GM10248 (cell line): ENCODE results near the gene LEMD1.

Experiments
- CTCF ChIA-PET: fragments of 300-600 bp; sonication (Branson Sonifier 250); formaldehyde crosslinking; extraction: SDS; loops from one replicate; lab custom pipeline; 2021; ENCODE audit warnings: antibody characterized with exemption; lab: Yijun Ruan, JAX
- POLR2A ChIA-PET: fragments of 350-650 bp; sonication (Branson Sonifier 250); formaldehyde crosslinking; extraction: SDS; loops from one replicate; lab custom pipeline; 2020; ENCODE audit warnings: antibody characterized with exemption; lab: Yijun Ruan, JAX
- DNase-seq: peaks from one replicate; pipeline ENCODE4 v3.0.0; 2012; ENCODE audit errors: extremely low spot score
- CTCF ChIP-seq: IDR thresholded peaks from 2 replicates; pipeline ENCODE4 v1.5.1; 2012; ENCODE audit warnings: mild to moderate bottlenecking, low read depth; ENCODE audit errors: extremely low read depth, missing control alignments, control extremely low read depth

Gene LEMD1

GRCh38 chr1:205356440-205357139, 65.3 kb downstream of the LEMD1 start, which contains the start of gene KLHDC8A:
Gene KLHDC8A, minus strand, starts transcription at chr1:205356922. Its CDS starts 13,318 bp downstream, at chr1:205343604.
- TF ChIP-seq CTCF, result no peak
- POLR2A ChIA-PET, result no interaction called here
- no peak for DNase-seq
- CTCF ChIA-PET, result interaction anchor here (1.0 to 4.9 kb wide), 5 partner anchors 15 to 168 kb away, joined by 3 to 68 read pairs (median 5); no protein-coding TSS in a partner anchor

GRCh38 chr1:205355075-205355453, 66.8 kb downstream of the LEMD1 start:
- DNase-seq, result no peak
- ChIA-PET CTCF (interaction anchor here (0.7 to 4.9 kb wide), 26 partner anchors 8 to 414 kb away, joined by 3 to 68 read pairs (median 8); no protein-coding TSS in a partner anchor), POLR2A (no interaction called here)
- no peak for TF ChIP-seq CTCF

GRCh38 chr1:205354259-205355074, 67.4 kb downstream of the LEMD1 start:
- peak; percentile 87 for TF ChIP-seq CTCF
- POLR2A ChIA-PET, result no interaction called here

GRCh38 chr1:205353612-205354011, 68.2 kb downstream of the LEMD1 start:
- ChIA-PET CTCF (interaction anchor here (0.7 to 4.9 kb wide), 67 partner anchors 9 to 412 kb away, joined by 3 to 68 read pairs (median 5); partner anchors contain the start of genes LEMD1, NUAK2 and RBBP5), POLR2A (no interaction called here)
- no peak for TF ChIP-seq CTCF
- DNase-seq, result no peak

More at GRCh38 chr1:205354259-205355074, 67.4 kb downstream of the LEMD1 start:
- peak; percentile 60 for DNase-seq
- CTCF ChIA-PET, result interaction anchor here (0.7 to 4.9 kb wide), 69 partner anchors 9 to 413 kb away, joined by 3 to 68 read pairs (median 4); partner anchors contain the start of genes LEMD1, NUAK2 and RBBP5

GRCh38 chr1:205353191-205353590, 68.7 kb downstream of the LEMD1 start:
- CTCF ChIA-PET, result interaction anchor here (1.1 to 4.9 kb wide), 24 partner anchors 10 to 338 kb away, joined by 3 to 68 read pairs (median 9); partner anchors contain the start of gene LEMD1
- DNase-seq, result no peak
- TF ChIP-seq CTCF, result no peak
- POLR2A ChIA-PET, result no interaction called here
